K562 (cell line): ENCODE results near the gene ACBD6. TPM values are rescaled to one million over a fixed set of nuclear protein-coding genes. Genes with fewer than 3 reads are reported as not detected.

Experiments
- BRF2 ChIP-seq: IDR thresholded peaks from 3 replicates; pipeline ENCODE4 v1.6.1; 2011; ENCODE audit warnings: borderline replicate concordance, mild to moderate bottlenecking; ENCODE audit not compliant: insufficient read length, insufficient read depth
- CBX3 ChIP-seq, 2 experiments: IDR thresholded peaks; 1 replicate in 1 of 2; 2 replicates in 1 of 2; pipeline ENCODE4 v1.6.1; 2012; ENCODE audit warnings: inconsistent platforms in 2 of 2, low read length in 2 of 2, borderline replicate concordance in 1 of 2, control low read depth in 1 of 2
- CEBPB ChIP-seq: fragments of 450-650 bp; IDR thresholded peaks from 2 replicates; pipeline ENCODE4 v1.6.1; 2016; ENCODE audit warnings: missing genetic modification characterization, missing compliant biosample characterization
- ETS2 ChIP-seq: IDR thresholded peaks from 2 replicates; pipeline ENCODE4 v1.6.1; 2016; ENCODE audit warnings: borderline replicate concordance, missing genetic modification characterization, mild to moderate bottlenecking, moderate library complexity, missing compliant biosample characterization; ENCODE audit not compliant: poor library complexity, severe bottlenecking
- ILF3 ChIP-seq: fragments of 450-650 bp; IDR thresholded peaks from 2 replicates; pipeline ENCODE4 v1.6.1; 2018; ENCODE audit warnings: antibody characterized with exemption, mild to moderate bottlenecking, moderate library complexity, borderline replicate concordance
- ILK ChIP-seq: fragments of 450-650 bp; IDR thresholded peaks from 2 replicates; pipeline ENCODE4 v1.6.1; 2016; ENCODE audit warnings: missing genetic modification characterization, low read depth, mild to moderate bottlenecking, missing compliant biosample characterization, moderate library complexity, borderline replicate concordance
- KLF6 ChIP-seq: fragments of 250-450 bp; sonication (Bioruptor Pico); IDR thresholded peaks from 2 replicates; pipeline ENCODE4 v1.4.0; 2020; ENCODE audit warnings: mild to moderate bottlenecking, moderate library complexity, borderline replicate concordance
- MCM7 ChIP-seq, 2 experiments: fragments of 450-650 bp; IDR thresholded peaks; 2 replicates each; pipeline ENCODE4 v1.6.1; 2016 to 2018
- MTA1 ChIP-seq: fragments of 450-650 bp; IDR thresholded peaks from 2 replicates; pipeline ENCODE4 v1.6.1; 2017; ENCODE audit warnings: borderline replicate concordance
- NRF1 ChIP-seq, 2 experiments: fragments of 450-650 bp; IDR thresholded peaks in 1 of 2; conservative IDR thresholded peaks in 1 of 2; 2 replicates each; pipeline ENCODE4 v1.6.1; 2014; ENCODE audit warnings: mild to moderate bottlenecking in 2 of 2
- PCBP2 ChIP-seq: fragments of 200-400 bp; formaldehyde crosslinking; IDR thresholded peaks from 2 replicates; pipeline ENCODE4 v1.6.1; 2018; ENCODE audit warnings: low read length, low read depth, mild to moderate bottlenecking, moderate library complexity; ENCODE audit not compliant: poor library complexity, severe bottlenecking
- PML ChIP-seq: IDR thresholded peaks from 2 replicates; pipeline ENCODE4 v1.6.1; 2012; ENCODE audit warnings: low read length, inconsistent platforms
- PTRF ChIP-seq: fragments of 450-650 bp; IDR thresholded peaks from 2 replicates; pipeline ENCODE4 v1.6.1; 2016; ENCODE audit warnings: mild to moderate bottlenecking, missing genetic modification characterization, missing compliant biosample characterization
- RAD51 ChIP-seq: fragments of 450-650 bp; IDR thresholded peaks from 2 replicates; pipeline ENCODE4 v1.7.1; 2016; ENCODE audit warnings: low read depth, mild to moderate bottlenecking, borderline replicate concordance
- RBM25 ChIP-seq: fragments of 200-400 bp; formaldehyde crosslinking; IDR thresholded peaks from 2 replicates; pipeline ENCODE4 v1.6.1; 2018; ENCODE audit warnings: low read length, low read depth, moderate library complexity; ENCODE audit not compliant: severe bottlenecking
- XRCC5 ChIP-seq: fragments of 200-400 bp; formaldehyde crosslinking; IDR thresholded peaks from 2 replicates; pipeline ENCODE4 v1.6.1; 2017; ENCODE audit warnings: low read depth, mild to moderate bottlenecking, low read length
- ZEB2 ChIP-seq: fragments of 450-650 bp; IDR thresholded peaks from 2 replicates; pipeline ENCODE4 v1.6.1; 2016
- polyA plus RNA-seq, 8 experiments: library from polyadenylated mRNA; depleted of rRNA in 4 of 8; stranded (reverse) in 5 of 8; unstranded in 3 of 8; fragments of >200 nt; fragmentation: Nextera tagmentation in 2 of 8; fragmentation: Illumina TruSeq in 1 of 8; extraction: Ambion mirVana in 2 of 8; extraction: Trizol in 1 of 8; gene quantifications; 2 replicates each; pipeline versions ENCODE4 v1.2.1 to v1.2.3, GENCODE V29; 2011 to 2014; ENCODE audit warnings: inconsistent platforms in 1 of 8, missing spikeins in 1 of 8
- total RNA-seq, 7 experiments: library from RNA; depleted of rRNA in 6 of 7; stranded (reverse); fragments of >200 nt in 6 of 7; fragmentation: Illumina TruSeq in 2 of 7; extraction: Trizol in 2 of 7; gene quantifications; 2 replicates each; pipeline versions ENCODE4 v1.2.1 to v1.2.3, GENCODE V29; 2011 to 2021; ENCODE audit warnings: low replicate concordance in 1 of 7
- TF ChIP-seq, protein P1 (sequence below), 2 experiments: fragments of 450-650 bp; IDR thresholded peaks; 2 replicates each; pipeline ENCODE4 v1.6.1; 2018; ENCODE audit warnings: mild to moderate bottlenecking in 2 of 2, low read depth in 1 of 2; ENCODE audit not compliant: partially characterized antibody in 2 of 2
- TF ChIP-seq, protein P2 (sequence below): sonication (generic); IDR thresholded peaks from 2 replicates; pipeline ENCODE4 v1.6.1; 2016
- TF ChIP-seq, protein P3 (sequence below): fragments of 250-450 bp; sonication (Bioruptor Pico); IDR thresholded peaks from 2 replicates; pipeline ENCODE4 v1.6.1; 2021; ENCODE audit warnings: mild to moderate bottlenecking

Gene ACBD6
- total and polyA plus RNA-seq, 9 of the 15 experiments (the other 6 are each of a cell fraction or from before 2014, with no cell fraction given): 16.9 to 107 (median 77.7) TPM

DNA sequence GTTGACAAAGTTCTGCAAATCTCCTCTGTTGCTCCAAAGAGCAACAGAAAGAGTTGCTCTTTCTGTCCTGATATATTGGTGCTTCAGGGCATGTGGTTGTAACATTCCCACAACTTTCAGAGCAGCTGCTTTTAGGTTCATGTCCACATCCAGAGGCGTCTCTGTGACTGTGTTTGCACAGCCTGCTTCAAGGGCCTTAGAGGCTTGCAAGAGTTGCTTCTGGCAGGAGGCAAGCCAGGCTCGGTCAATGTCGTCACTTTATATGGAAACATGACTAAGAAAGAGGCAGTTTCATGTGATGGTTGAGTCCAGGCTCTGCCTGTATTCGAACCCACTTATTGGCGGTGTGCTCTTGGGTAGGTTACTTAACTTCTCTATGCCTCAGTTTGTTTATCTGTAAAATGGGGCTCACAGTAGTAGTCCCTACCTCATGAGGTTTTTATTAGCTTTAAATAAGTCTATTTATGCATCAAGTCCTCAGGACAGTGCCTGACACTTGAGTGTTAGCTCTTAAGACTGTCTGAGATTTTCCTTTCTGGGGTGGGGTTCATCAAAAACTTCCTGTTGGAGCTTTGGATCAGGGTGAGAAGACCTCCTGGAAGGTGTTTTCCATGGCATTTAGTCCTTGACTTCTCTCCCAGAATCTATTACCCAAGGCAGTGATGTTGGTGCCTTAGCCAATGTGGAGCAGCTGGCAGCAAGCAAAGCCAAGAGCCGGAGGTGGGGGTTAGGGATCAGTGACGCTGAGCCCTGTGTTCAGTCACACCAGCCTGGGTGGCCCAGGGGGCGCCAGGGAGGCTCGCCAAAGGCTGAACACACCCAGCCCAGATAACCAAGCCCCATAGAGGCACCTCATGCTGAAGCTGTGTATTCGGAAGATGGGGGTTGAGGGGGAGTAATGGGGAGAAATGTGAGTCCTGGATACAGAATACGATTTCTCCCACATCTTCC lies 253.4 kb downstream of the ACBD6 start (continued):
- TF ChIP-seq CBX3 (IDR thresholded peaks at IDR 0.05; ENCODE audit: borderline replicate concordance in 1 of 2, low read length in 2 of 2) (no peak), MCM7 (IDR thresholded peaks at IDR 0.05) (no peak), NRF1 (conservative IDR thresholded peaks at IDR 0.05 in 1 of 2, IDR thresholded peaks at IDR 0.05 in 1 of 2) (no peak), ILF3 (no peak), RBM25 (peak; percentile 82), MTA1 (no peak), ETS2 (tag) (no peak), KLF6 (no peak), XRCC5 (peak; percentile 30; the same call in 1 of the 2 replicates), ILK (tag) (no peak), CEBPB (tag) (no peak), PTRF (tag) (no peak), PCBP2 (no peak), PML (no peak), ZEB2 (no peak), RAD51 (no peak), BRF2 (no peak)
- TF ChIP-seq, protein P1, sequence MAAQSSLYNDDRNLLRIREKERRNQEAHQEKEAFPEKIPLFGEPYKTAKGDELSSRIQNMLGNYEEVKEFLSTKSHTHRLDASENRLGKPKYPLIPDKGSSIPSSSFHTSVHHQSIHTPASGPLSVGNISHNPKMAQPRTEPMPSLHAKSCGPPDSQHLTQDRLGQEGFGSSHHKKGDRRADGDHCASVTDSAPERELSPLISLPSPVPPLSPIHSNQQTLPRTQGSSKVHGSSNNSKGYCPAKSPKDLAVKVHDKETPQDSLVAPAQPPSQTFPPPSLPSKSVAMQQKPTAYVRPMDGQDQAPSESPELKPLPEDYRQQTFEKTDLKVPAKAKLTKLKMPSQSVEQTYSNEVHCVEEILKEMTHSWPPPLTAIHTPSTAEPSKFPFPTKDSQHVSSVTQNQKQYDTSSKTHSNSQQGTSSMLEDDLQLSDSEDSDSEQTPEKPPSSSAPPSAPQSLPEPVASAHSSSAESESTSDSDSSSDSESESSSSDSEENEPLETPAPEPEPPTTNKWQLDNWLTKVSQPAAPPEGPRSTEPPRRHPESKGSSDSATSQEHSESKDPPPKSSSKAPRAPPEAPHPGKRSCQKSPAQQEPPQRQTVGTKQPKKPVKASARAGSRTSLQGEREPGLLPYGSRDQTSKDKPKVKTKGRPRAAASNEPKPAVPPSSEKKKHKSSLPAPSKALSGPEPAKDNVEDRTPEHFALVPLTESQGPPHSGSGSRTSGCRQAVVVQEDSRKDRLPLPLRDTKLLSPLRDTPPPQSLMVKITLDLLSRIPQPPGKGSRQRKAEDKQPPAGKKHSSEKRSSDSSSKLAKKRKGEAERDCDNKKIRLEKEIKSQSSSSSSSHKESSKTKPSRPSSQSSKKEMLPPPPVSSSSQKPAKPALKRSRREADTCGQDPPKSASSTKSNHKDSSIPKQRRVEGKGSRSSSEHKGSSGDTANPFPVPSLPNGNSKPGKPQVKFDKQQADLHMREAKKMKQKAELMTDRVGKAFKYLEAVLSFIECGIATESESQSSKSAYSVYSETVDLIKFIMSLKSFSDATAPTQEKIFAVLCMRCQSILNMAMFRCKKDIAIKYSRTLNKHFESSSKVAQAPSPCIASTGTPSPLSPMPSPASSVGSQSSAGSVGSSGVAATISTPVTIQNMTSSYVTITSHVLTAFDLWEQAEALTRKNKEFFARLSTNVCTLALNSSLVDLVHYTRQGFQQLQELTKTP (IDR thresholded peaks at IDR 0.05; ENCODE audit: low read depth in 1 of 2, partially characterized antibody in 2 of 2): no peak
- TF ChIP-seq, protein P2, sequence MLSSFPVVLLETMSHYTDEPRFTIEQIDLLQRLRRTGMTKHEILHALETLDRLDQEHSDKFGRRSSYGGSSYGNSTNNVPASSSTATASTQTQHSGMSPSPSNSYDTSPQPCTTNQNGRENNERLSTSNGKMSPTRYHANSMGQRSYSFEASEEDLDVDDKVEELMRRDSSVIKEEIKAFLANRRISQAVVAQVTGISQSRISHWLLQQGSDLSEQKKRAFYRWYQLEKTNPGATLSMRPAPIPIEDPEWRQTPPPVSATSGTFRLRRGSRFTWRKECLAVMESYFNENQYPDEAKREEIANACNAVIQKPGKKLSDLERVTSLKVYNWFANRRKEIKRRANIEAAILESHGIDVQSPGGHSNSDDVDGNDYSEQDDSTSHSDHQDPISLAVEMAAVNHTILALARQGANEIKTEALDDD: no peak
- TF ChIP-seq, protein P3, sequence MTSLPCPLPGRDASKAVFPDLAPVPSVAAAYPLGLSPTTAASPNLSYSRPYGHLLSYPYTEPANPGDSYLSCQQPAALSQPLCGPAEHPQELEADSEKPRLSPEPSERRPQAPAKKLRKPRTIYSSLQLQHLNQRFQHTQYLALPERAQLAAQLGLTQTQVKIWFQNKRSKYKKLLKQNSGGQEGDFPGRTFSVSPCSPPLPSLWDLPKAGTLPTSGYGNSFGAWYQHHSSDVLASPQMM (CRISPR knock-in tag): no peak
